Measurements from ENCODE around the gene SLC13A5.
"Not testable (repeated sequence)": the region's sequence is repeated elsewhere in the genome, so short reads cannot be mapped to it uniquely, and the experiment has no call there.

The SLC13A5 gene

DNA sequence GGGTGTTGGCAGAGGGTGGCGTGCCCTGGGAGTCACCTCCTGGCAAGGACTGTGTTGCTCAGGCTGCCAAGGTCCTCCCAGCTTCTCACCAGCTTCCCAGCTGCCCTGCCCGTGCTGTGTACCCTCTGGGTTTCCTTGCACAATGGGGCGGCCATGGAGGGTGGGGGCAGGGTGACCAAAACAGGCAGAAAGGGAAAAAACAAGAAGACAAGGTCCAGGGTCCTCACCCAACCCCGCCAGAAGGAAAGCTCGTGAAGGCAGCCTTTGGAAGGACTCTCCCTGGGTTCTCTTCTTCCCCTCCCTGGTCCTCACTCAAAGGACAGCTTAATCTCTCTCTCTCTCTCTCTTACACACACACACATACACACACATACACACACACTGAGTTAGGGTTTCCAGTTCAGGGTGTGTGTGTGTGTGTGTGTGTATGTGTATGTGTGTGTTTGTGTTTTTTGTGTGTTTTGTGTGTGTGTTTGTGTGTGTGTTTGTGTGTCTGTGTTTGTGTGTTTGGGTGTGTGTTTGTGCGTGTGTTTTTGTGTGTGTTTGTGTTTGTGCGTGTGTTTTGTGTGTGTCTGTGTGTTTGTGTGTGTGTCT lies 2.0 kb downstream of the SLC13A5 start:
- DNase-seq (ENCODE audit: low read depth in 2 of 3, low spot score in 2 of 3) = no peak

GRCh38 chr17:6710317-6710716 lies 2.9 kb downstream of the SLC13A5 start:
- DNase-seq (ENCODE audit: low read depth in 2 of 3, low spot score in 2 of 3) = no peak

- DNase-seq (ENCODE audit: low read depth in 2 of 3, low spot score in 2 of 3) = no peak
Measured at GRCh38 chr17:6708357-6708961, 4.7 kb downstream of the SLC13A5 start.

DNA sequence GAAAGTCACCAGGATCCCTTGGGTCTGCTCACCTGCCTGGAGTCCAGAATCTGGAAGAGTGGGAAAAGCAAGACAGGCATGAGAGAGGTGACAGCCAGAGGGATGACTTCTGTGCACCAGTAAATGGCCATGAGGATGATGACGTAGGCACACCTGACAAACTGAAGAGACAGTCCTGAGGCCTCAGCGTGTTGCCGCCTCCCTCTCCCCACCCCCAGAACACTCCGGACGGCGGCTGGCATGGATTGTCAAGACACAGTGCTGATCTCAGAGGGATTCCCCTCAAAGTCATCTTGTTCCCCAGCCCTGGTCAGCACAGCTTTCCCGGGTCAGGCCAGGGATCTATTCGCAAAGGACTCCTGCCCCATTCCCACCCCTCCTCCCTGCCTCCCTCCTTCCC lies 6.2 kb downstream of the SLC13A5 start:
- DNase-seq (ENCODE audit: low read depth in 2 of 3, low spot score in 2 of 3) = no peak

DNA sequence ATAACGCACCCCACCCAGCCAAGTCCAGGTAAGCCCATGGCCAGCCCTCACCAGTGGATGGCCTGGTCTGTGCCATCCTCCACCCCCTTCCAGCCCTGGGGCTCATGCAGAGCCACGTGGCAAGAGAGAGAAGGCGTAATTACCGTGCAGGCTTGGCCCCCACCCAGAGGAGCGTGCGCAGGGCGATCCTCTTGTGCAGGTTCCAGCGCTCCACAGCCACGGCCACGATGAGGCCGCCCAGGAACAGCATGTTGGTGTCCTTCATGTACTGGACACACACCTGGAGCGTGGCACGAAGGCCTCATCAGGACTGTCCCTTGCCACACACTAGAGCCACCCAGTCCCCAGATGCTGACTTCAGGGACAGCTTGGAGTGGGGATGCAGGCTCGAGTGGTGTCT lies 6.7 kb downstream of the SLC13A5 start:
- no peak for DNase-seq (ENCODE audit: low read depth in 2 of 3, low spot score in 2 of 3)

DNA sequence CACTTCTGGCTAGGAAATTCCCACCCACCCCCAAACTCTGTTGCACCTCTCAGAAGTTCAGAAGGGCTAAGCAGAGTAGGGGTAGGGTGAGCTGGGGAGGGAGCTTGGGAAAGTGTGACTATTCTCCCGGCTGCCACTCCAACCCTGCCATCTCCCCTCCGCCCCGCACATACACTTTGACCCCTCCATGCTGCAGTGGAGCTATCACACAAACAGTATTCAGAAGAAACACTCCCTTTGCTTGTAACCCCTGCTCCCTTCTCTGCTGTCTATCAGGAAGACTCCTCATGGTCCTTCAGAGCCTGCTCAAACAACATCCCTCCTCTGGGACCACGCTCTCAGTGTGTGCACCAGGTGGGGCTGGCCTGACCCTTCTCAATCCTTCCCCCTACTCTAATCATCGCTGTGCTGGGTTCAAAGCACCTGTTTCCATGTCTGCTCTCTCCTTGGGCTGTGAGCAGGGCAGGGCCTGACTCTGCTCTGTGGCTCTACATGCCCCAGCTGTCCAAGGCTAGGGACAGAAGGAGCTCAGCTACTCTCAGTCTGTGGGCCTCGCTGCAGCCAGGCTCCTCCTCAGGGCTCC lies 8.6 kb downstream of the SLC13A5 start:
- no peak for DNase-seq (ENCODE audit: low read depth in 2 of 3, low spot score in 2 of 3)

GRCh38 chr17:6703751-6704150 lies 9.4 kb downstream of the SLC13A5 start:
- DNase-seq (ENCODE audit: low read depth in 2 of 3, low spot score in 2 of 3) = no peak

GRCh38 chr17:6702567-6703215 lies 10.5 kb downstream of the SLC13A5 start:
- no peak for DNase-seq (ENCODE audit: low read depth in 2 of 3, low spot score in 2 of 3)

- no peak for DNase-seq (ENCODE audit: low read depth in 2 of 3, low spot score in 2 of 3)
Measured at GRCh38 chr17:6701719-6702118, 11.4 kb downstream of the SLC13A5 start.

GRCh38 chr17:6700948-6701307 lies 12.2 kb downstream of the SLC13A5 start:
- no peak for DNase-seq (ENCODE audit: low read depth in 2 of 3, low spot score in 2 of 3)

DNA sequence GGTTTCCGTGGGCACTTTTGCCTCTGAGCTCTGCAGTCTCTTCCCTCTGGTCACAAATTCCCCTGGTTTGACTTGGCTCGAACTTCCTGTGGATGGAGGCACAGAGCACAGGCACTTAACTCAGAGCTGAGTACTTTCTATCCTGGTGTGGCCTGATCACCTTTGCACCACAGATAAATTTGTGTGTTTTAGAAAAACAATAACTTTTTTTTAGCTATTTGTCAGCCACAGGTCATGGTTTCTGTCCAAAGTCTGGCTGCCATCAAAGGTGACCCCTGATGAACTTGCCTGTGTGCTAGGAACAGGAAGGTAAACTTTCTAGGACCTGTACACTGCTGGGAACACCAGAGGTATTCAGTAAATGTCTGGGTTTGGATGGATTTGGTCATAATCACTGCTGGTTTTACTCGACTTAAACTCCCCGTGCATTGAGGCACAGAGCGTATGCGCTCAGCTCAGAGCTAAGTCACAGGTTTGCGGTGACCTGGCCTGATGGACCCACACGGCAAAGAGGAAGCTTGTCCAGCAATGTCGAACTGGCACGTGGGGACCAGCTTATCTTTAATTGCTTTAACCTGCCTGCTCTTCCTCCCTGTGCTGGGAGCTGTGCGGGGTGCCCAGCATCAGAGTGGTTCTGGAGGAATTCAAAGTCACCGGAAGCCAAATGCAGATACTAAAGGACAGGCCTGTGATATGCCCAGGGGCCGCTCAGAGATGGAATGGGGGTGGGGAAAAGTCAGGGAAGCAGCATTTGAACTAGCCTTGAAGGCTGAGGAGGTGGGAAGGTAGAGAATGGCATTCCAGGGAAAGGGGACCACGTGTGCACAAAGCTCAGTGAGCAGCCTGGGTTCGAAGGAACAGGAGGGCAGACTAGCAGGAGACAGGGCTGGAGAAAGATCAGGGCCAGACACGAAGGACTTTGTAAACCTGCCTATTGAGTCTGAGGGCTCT lies 12.9 kb downstream of the SLC13A5 start:
- DNase-seq (ENCODE audit: low read depth in 2 of 3, low spot score in 2 of 3) = no peak

GRCh38 chr17:6698004-6698403 lies 15.2 kb downstream of the SLC13A5 start:
- DNase-seq (ENCODE audit: low read depth in 2 of 3, low spot score in 2 of 3) = no peak

GRCh38 chr17:6696906-6697305 lies 16.3 kb downstream of the SLC13A5 start:
- no peak for DNase-seq (ENCODE audit: low read depth in 2 of 3, low spot score in 2 of 3)

DNA sequence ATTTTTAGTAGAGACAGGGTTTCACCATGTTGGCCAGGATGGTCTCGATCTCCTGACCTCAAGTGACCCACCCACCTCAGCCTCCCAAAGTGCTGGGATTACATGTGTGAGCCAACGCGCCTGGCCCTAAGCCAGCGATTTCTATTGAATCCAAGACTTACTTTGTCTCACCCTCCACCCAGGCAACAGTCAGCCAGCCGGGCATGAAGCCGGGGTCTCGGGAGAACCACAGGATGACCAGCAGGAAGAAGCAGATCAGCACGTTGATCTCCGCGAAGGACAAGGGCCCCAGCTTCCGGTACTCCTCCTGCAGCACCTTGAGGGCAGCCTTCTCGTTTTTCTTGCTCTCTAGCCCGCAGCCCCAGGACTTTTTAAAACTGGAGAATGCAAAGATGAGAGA lies 17.6 kb downstream of the SLC13A5 start:
- no peak for DNase-seq (ENCODE audit: low read depth in 2 of 3, low spot score in 2 of 3)

- no peak for DNase-seq (ENCODE audit: low read depth in 2 of 3, low spot score in 2 of 3)
Measured at GRCh38 chr17:6695051-6695450, 18.1 kb downstream of the SLC13A5 start.

DNA sequence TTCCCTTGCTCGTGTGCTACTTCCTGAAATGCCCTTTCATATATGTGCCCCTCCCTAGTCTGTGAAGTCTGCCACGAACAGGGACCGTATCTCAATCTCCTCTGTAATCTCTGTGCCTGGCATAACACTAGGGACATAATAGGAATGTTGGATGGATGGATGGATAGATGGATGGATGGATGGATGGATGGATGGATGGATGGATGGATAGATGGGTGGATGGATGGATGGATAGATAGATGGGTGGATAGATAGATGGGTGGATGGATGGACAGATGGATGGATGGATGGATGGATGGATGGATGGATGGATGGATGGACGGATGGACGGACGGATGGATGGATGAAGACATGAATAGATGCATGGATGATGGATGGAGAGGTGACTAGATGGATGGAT lies 21.2 kb downstream of the SLC13A5 start:
- not testable (repeated sequence) for DNase-seq (ENCODE audit: low read depth in 2 of 3, low spot score in 2 of 3)

DNA sequence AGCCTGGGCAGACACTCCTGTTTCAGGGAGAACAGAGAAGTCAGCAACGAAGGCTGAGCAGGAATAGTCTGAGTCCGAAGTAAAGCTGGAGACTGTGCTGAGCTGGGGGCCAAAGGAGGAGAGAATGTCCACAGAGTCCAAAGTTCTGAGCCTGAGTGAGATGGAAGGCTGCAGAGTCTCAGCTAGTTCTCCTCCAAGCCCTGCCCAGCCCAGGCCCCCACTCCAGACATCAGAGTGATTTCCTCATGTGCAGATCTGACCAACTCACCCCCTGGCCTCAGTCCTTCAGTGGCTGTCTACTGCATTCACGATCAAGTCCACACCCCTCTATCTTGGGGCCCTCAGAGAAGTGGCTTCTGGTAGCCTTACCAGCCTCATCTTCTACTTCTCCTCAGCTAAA lies 21.6 kb downstream of the SLC13A5 start:
- DNase-seq (ENCODE audit: low read depth in 2 of 3, low spot score in 2 of 3) = no peak

DNA sequence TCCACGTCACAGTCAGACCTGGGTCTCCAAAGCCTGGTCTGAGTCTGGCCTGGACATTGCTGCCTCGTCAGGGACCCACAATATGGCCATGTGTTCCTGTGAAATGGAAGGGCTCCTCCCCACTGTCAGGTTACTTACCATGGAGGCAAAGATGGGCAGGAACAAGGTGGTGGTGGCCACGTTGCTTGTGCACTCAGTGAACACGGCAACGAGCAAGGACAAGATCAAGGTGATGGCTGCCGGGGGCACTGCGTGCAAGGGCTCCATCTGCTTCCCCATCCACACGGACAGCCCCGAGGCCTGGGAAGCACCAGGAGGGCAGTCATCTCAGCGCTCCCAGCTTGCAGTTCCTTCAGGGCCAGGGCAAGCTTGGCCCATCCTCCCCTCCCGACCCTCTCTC lies 22.5 kb downstream of the SLC13A5 start:
- no peak for DNase-seq (ENCODE audit: low read depth in 2 of 3, low spot score in 2 of 3)

DNA sequence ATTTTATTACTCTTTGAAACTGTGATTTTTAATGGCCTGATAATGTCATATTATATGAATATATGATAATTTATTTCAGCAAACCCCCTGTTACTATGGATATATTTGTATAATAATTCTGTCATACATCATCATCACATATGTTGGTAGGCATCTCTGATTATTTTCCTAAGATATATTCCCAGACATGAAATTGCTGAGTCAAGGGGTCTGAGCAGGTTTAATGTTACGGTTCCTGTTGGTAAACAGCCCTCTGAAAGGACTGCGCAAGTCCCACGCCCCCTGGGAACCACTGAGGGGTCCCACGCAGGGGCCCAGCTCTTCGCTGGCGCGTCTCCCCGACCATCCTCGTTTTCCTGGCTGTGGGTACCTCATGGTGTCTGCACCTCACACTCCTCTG lies 24.2 kb downstream of the SLC13A5 start:
- DNase-seq (ENCODE audit: low read depth in 2 of 3, low spot score in 2 of 3) = no peak

GRCh38 chr17:6686026-6686425 lies 27.1 kb downstream of the SLC13A5 start:
- no peak for DNase-seq (ENCODE audit: low read depth in 2 of 3, low spot score in 2 of 3)
